Activated CD4-positive, CD25-positive, alpha-beta regulatory T cell treated with anti-CD3 and anti-CD28 coated beads, Interleukin-2, amount 50 U/mL, for 72 hours (primary cell): ENCODE data around the gene MAGT1.
"Not testable (repeated sequence)": the region's sequence is repeated elsewhere in the genome, so short reads cannot be mapped to it uniquely, and the experiment has no call there.

Source experiments
- DNase-seq: peaks from one replicate; pipeline ENCODE4 v3.0.0; 2021

Gene MAGT1

GRCh38 chrX:77894921-77895886 is at the start of gene MAGT1:
TSS of gene MAGT1 (minus strand) at chrX:77895435. CDS start at chrX:77895410, 25 bp downstream.
- peak; percentile 75 for DNase-seq

GRCh38 chrX:77945031-77945430 is 49.8 kb upstream of the MAGT1 start:
- DNase-seq: not testable (repeated sequence)

- no peak for DNase-seq
Observed at GRCh38 chrX:77938083-77938680, 42.9 kb upstream of the MAGT1 start.

GRCh38 chrX:77937291-77937690 is 42.1 kb upstream of the MAGT1 start:
- no peak for DNase-seq

GRCh38 chrX:77936299-77936698 is 41.1 kb upstream of the MAGT1 start:
- no peak for DNase-seq

GRCh38 chrX:77935886-77936285 is 40.7 kb upstream of the MAGT1 start:
- DNase-seq: no peak

DNA sequence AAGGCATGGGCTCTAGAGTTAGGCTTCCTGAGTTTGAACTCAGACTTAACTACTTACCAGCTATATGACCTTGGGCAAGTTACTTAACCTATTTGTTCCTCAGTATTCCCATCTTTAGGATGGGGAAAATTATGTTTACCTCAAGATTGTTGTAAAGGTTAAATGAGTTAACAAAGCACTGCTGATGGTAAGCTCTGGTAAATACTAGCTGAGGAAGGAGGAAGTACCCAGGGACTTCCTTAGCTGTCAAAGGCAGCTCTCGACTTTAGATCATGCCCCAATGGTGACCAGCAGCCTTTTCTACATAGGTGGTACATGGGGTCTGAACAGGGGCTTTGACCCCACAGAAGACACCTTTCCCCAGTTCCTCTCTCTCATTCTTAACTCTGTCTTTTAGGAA is 35.3 kb upstream of the MAGT1 start:
- no peak for DNase-seq

DNA sequence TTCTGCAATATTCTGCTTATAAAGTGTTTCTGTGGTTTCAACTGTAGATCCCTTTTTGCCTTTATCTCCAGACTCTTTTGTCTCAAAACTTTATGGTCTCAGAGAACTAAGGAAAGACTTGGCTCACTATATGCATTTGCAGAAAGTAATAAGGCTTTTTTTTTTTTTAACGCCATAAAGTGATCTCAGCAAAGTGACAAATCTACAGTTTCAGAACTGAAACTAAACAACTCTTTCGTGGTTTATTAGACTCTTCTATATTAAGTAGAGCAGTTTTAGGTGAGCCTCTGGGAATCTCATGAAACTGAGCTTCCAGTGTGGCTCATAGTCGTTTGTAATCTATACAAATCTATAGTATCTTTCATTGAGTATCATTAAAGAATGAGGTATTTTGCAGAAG is 30.5 kb upstream of the MAGT1 start:
- no peak for DNase-seq

GRCh38 chrX:77924320-77924859 is 29.2 kb upstream of the MAGT1 start:
- no peak for DNase-seq

DNA sequence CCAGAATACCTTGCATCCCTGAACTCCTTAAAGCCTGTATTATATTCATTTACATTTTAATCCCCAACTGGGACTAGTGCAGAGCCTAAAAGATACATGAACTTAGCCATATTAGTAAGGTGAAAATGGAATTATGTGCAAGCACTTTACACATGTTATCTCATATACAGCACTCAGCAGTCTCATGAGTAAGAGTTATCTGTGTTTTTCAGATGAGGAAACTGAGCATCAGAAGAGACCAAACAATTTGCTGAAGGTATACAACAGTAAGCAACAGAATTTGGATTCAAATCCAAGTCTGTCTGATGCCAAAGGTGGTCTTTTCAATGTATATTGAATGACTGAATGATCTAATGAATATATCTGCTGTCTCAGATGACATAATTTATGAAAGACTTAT is 27.6 kb upstream of the MAGT1 start:
- no peak for DNase-seq

DNA sequence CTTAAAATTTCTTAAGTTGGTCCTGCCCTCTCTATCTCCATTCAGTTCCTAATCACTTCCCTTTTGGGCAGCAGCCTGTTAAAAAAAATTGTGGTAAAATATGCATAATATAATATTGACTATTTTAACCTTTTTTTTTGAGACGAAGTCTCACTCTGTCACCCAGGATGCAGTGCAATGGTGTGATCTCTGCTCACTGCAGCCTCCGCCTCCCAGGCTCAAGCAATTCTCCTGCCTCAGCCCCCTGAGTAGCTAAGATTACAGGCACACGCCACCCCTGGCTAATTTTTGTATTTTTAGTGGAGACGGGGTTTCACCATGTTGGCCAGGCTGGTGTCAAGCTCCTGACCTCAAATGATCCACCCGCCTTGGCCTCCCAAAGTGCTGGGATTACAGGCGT is 24.1 kb upstream of the MAGT1 start:
- DNase-seq: not testable (repeated sequence)

- DNase-seq: no peak
Observed at GRCh38 chrX:77918568-77918967, 23.3 kb upstream of the MAGT1 start.

DNA sequence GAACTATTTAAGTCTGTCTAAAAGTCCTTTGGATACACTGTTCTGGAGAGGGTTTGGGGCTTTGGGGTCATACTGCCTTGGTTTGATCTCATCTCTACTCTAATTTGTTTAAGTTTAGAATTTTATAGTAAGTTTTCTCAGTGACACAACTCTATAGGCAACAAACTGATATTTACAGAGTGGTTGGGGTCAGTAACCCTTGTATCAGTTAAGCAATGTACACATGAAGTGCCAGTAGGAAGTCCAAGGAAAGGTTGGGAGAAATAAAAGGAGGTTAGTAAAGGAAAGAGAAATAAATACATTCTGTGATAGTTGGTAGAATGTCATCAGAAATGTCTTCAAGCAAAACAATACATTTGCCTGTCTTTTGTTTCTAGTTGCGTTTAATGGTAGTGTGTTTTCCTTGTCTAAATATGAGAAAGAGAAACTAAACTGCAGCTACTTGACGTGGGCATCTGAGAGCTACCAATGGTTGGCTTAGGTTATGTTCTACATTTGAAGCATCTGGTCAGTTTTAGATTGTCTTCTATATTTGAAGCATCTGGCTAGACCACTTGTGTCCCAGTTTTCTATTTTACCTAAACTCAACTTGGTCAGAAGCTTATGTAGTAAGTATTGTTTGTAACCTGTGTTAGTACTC is 22.2 kb upstream of the MAGT1 start:
- no peak for DNase-seq

- peak; percentile 79 for DNase-seq
Observed at GRCh38 chrX:77910108-77910840, 15.0 kb upstream of the MAGT1 start, which contains the start of gene ATP7A. TSS of gene ATP7A (plus strand) at chrX:77910693. CDS start at chrX:77971642, 60,949 bp downstream.

DNA sequence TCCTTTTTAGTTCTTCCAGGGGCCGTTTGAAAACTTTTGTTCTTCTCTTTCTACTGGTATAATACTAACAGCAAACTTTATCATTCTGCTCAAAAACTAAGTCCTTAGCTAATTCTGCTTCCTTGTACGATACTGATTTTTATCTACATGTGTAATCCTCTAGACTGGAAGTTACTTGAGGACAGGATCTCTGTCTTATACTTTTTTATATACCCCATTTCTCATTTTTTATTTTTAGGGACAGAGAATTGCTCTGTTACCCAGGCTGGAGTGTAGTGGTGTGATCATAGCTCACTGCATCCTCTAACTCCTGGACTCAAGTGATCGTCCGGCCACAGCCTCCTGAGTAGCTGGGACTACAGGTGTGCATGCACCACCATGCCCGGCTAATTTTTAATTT is 6.3 kb upstream of the MAGT1 start:
- no peak for DNase-seq

GRCh38 chrX:77900688-77901087 is 5.5 kb upstream of the MAGT1 start:
- no peak for DNase-seq

GRCh38 chrX:77899081-77899828 is 4.0 kb upstream of the MAGT1 start, which contains the start of gene COX7B:
TSS of gene COX7B (plus strand) at chrX:77899468. CDS start at chrX:77899554, 86 bp downstream.
- peak; percentile 37 for DNase-seq

DNA sequence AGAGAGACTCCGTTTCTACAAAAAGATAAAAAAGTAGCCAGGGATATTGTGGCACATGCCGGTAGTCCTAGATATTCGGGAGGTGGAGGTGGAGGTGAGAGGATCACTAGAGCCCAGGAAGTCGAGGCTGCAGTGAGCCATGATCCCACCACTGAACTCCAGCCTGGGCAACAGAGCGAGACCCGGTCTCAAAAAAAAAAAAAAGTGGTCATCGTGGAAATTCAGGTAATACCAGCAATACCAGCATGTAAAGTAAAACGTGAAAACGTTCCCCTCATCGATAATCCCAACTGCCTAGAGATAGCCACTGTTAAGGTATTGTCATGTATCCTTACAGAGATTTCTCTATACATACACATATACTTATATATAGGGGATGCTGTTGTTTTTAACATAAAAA is 1.5 kb downstream of the MAGT1 start:
- DNase-seq: no peak

DNA sequence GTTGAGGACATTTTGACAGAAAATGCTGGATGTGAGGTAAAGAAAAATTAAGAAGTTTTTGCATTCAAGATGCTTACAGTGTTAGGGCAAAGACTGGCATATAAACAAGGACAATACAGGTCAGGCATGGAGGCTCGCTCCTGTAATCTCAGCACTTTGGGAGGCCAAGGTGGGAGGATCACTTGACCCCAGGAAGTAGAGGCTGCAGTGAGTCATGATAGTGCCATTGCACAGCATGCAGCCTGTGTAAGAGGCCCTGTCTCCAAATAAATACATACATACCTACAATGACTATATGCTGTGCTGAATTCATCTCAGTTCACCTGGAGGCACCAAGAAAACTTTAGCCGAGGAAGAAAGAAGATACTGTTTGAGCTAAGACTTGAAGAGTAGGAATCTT is 2.3 kb downstream of the MAGT1 start:
- DNase-seq: no peak

GRCh38 chrX:77881418-77881817 is 13.8 kb downstream of the MAGT1 start:
- DNase-seq: not testable (repeated sequence)

DNA sequence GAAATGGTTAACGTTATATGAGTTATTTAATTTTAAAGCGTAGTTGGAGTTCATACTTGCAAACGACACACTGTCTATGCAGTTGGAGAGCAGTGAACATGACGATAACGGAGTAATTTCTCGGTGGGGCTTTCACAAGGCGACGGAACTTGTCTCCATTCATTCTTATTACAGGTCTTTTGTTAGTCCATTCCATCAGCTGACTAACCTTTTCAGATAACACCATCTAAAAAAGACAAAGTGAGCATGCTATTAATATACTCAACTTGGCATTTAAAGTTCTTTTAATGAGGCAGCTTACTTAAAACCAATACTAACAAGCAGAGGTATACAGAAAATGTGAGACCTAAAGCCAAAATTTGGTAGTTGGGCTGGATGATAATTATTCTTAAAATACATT is 19.9 kb downstream of the MAGT1 start:
- DNase-seq: no peak

- DNase-seq: not testable (repeated sequence)
Observed at GRCh38 chrX:77831544-77831943, 63.7 kb downstream of the MAGT1 start.
